OCI-LY3 (cell line): Measurements from ENCODE around the gene ABHD17C.

Experiments used
- CTCF ChIP-seq: fragments of 200-600, 300-600 bp; sonication (generic); IDR thresholded peaks from 2 replicates; pipeline ENCODE4 v1.5.1; 2014; ENCODE audit warnings: antibody characterized with exemption, low read length, low read depth
- EZH2phosphoT487 ChIP-seq: fragments of 200-600 bp; shearing (Covaris generic); IDR thresholded peaks from 2 replicates; pipeline ENCODE4 v1.6.1; 2018; ENCODE audit warnings: antibody characterized with exemption, mixed run types, low read depth

GRCh38 chr15:80742081-80742480 is 47.0 kb downstream of the ABHD17C start:
- no peak for TF ChIP-seq CTCF
- no peak for TF ChIP-seq EZH2phosphoT487
